Spleen (tissue), 11 donors: ENCODE data around the gene PAFAH2. TPM values are rescaled to one million over a fixed set of nuclear protein-coding genes. Genes with fewer than 3 reads are reported as not detected.

ENCODE experiments used
- DNase-seq: peaks from one replicate; pipeline ENCODE4 v3.0.0-alpha.2; 2020
- H3K27ac ChIP-seq, 8 donors: fragments of 200-600 bp; sonication (generic) in 7 of 8; 1 replicate in 4 of 8; 2 replicates in 4 of 8; pipeline versions ENCODE4 v1.5.0 to v1.8.0; 2016 to 2021; ENCODE audit warnings: inconsistent platforms in 4 of 8, mild to moderate bottlenecking in 4 of 8, moderate library complexity in 1 of 8
- H3K27me3 ChIP-seq, 7 donors: fragments of 200-600 bp; sonication (generic) in 6 of 7; replicated peaks in 1 of 7; 1 replicate in 4 of 7; 2 replicates in 3 of 7; pipeline versions ENCODE4 v1.5.0 to v1.8.0; 2016 to 2021; ENCODE audit warnings: inconsistent platforms in 3 of 7, mild to moderate bottlenecking in 1 of 7
- H3K36me3 ChIP-seq, 6 donors: fragments of 200-600 bp; sonication (generic) in 5 of 6; 1 replicate in 4 of 6; 2 replicates in 2 of 6; pipeline versions ENCODE4 v1.5.0 to v1.8.0; 2016 to 2021; ENCODE audit warnings: inconsistent platforms in 2 of 6
- H3K4me1 ChIP-seq, 6 donors: fragments of 200-600 bp; sonication (generic) in 5 of 6; 1 replicate in 3 of 6; 2 replicates in 3 of 6; pipeline versions ENCODE4 v1.5.0 to v1.8.0; 2016 to 2021; ENCODE audit warnings: inconsistent platforms in 3 of 6
- H3K4me3 ChIP-seq, 8 donors: fragments of 200-600 bp; sonication (generic) in 7 of 8; 1 replicate in 4 of 8; 2 replicates in 4 of 8; pipeline versions ENCODE4 v1.5.0 to v1.8.0; 2016 to 2021; ENCODE audit warnings: inconsistent platforms in 4 of 8, mild to moderate bottlenecking in 4 of 8, moderate library complexity in 2 of 8
- H3K9me3 ChIP-seq, 8 donors: fragments of 200-600 bp; sonication (generic) in 7 of 8; 1 replicate in 4 of 8; 2 replicates in 4 of 8; pipeline versions ENCODE4 v1.5.0 to v1.8.0; 2016 to 2021; ENCODE audit warnings: inconsistent platforms in 4 of 8
- POLR2A ChIP-seq, 3 donors: fragments of 450-650 bp; IDR thresholded peaks; one replicate each; pipeline ENCODE4 v1.5.1; 2017; ENCODE audit warnings: antibody characterized with exemption in 3 of 3, mild to moderate bottlenecking in 1 of 3
- POLR2AphosphoS5 ChIP-seq, 3 donors: sonication (generic); formaldehyde crosslinking; IDR thresholded peaks; one replicate each; pipeline ENCODE4 v1.5.1; 2017; ENCODE audit warnings: antibody characterized with exemption in 3 of 3
- WGBS, 5 donors: extraction: QIAGEN DNeasy Blood & Tissue Kit in 3 of 5; methylation state at CpG; one replicate each; pipeline versions ENCODE4 v1.1.5 to v1.1.7; 2013 to 2018; 5-methylcytosine and 5-hydroxymethylcytosine counted together
- intact Hi-C: fragments of 100-400 bp; cut with DNase I; formaldehyde crosslinking; loops from one replicate; pipeline ENCODE4 v1.15.0; 2023; ENCODE audit warnings: low total_unique reads
- polyA plus RNA-seq, 3 donors: library from polyadenylated mRNA; stranded (reverse); fragments of 200-250 nt; gene quantifications; one replicate each; pipeline ENCODE4 v1.2.1, GENCODE V29; 2013
- total RNA-seq, 7 donors: library from RNA; depleted of rRNA in 3 of 7; stranded (reverse); fragments of >200 nt in 3 of 7; fragmentation: NEBNext Ultra II Directional in 4 of 7; extraction: Animal tissue kit (Norgen Biotek cat#: 25700) in 4 of 7; gene quantifications; one replicate each; pipeline versions ENCODE4 v1.1.0 to v1.2.1, GENCODE V29; 2016 to 2021
- TF ChIP-seq, protein P1 (sequence below), 11 experiments: fragments of 200-600 bp in 7 of 11; fragments of 450-650 bp in 4 of 11; sonication (generic) in 4 of 11; IDR thresholded peaks in 8 of 11; conservative IDR thresholded peaks in 3 of 11; 1 replicate in 7 of 11; 2 replicates in 4 of 11; pipeline versions ENCODE4 v1.4.0 to v1.8.0; 2016 to 2021; ENCODE audit warnings: antibody characterized with exemption in 11 of 11, inconsistent platforms in 4 of 11, mild to moderate bottlenecking in 1 of 11
- donor health status: healthy with polysubstance abuse.
- donor health status: DM: no; HTN: no; CAD: no; lungs with moderate emphysema.
- donor health status: DM: no; HTN: no; CAD: no.
- donor health status: Bipolar disorder and iron deficiency.
- donor health status: healthy.
- donor health status: DM: no; HTN: no; CAD: no.
- donor health status: DM: yes; HTN: yes; CAD: no.

Gene PAFAH2
- total and polyA plus RNA-seq, 10 donors = 3.9 to 19.7 (median 13.6) TPM

DNA sequence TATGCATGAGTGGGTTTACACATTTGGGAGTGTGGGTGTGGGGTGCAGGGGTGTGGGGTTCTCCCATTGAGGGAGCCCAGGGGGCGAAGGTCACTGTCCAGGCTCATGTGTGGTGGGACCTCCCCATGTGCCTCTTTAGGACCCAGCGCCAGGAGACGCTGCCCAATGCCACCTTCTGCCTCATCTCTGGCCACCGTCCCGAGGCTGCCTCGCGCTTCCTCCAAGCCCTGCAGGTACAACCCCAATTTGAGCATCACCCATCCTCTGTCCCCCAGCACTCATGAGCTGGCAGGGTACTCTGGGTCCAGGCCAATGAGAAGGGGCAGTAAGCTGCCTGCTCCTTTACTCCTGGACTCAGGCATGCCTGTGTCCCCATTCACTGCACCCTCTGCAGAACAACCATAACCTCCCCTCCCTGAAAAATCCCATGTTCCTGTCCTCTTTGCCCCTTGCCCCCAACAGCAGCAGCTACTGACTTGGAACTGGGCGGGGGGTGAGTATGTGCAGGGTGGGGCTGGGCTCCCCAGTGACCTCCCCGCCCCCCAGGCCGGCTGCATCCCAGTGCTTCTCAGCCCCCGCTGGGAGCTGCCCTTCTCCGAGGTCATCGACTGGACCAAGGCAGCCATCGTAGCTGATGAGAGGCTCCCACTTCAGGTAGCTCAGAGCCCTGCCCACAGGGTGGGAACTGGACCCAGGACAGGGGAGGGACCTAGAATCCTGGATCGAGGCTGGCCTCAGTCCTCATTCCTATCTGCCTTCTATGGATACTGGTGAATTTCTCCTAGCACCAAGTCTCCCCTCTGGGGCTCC lies 31.4 kb upstream of the PAFAH2 start:
- Histone ChIP-seq H3K27ac (no peak overlapping the region), H3K4me3 (no peak overlapping the region), H3K9me3 (no peaks in the 10 kb centered on the region), H3K36me3 (no peaks in the 10 kb centered on the region), H3K27me3 (peaks cover 0 to 11% (median 0%) of the 10 kb centered on the region in 7 donors), H3K4me1 (peaks cover 0 to 8% (median 0%) of the 10 kb centered on the region in 6 donors)
- 79 to 86% (median 83%) methylated on average over 9 to 15 of the region's 15 CpGs for WGBS, 5 donors
- intact Hi-C loops = no loop called here
- no peak for DNase-seq
- TF ChIP-seq POLR2A (IDR thresholded peaks at IDR 0.05) = no peak
- TF ChIP-seq, protein P1, sequence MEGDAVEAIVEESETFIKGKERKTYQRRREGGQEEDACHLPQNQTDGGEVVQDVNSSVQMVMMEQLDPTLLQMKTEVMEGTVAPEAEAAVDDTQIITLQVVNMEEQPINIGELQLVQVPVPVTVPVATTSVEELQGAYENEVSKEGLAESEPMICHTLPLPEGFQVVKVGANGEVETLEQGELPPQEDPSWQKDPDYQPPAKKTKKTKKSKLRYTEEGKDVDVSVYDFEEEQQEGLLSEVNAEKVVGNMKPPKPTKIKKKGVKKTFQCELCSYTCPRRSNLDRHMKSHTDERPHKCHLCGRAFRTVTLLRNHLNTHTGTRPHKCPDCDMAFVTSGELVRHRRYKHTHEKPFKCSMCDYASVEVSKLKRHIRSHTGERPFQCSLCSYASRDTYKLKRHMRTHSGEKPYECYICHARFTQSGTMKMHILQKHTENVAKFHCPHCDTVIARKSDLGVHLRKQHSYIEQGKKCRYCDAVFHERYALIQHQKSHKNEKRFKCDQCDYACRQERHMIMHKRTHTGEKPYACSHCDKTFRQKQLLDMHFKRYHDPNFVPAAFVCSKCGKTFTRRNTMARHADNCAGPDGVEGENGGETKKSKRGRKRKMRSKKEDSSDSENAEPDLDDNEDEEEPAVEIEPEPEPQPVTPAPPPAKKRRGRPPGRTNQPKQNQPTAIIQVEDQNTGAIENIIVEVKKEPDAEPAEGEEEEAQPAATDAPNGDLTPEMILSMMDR (IDR thresholded peaks at IDR 0.05 in 8 of 11, conservative IDR thresholded peaks at IDR 0.05 in 3 of 11) = no peak
- no peak for TF ChIP-seq POLR2AphosphoS5 (IDR thresholded peaks at IDR 0.05)

DNA sequence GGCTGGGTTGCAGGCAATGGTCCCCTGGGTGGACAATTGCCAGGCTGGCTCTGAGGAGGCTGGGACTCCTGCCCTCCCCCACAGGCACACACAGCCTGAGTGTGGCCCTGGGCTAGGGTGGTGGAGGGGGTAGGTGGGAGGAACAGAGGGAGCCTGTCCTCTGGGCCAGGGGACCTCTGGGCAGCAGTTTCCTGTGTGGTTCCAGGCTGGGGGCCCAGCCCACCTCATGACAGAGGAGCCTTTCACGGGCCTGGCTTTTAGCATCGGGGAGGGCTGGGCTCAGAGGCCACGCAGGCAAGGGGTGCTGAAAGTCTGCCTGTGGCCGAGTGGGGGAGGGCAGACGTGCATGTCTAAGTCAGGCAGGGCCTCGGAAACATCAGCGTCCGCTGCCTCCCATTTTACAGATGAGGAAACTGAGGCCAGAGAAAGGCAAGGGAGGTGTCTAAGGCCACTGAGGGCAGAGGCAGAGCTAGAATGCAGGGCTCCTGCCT lies 30.7 kb upstream of the PAFAH2 start:
- TF ChIP-seq POLR2AphosphoS5 (IDR thresholded peaks at IDR 0.05) (no peak), POLR2A (IDR thresholded peaks at IDR 0.05) (no peak)
- TF ChIP-seq, protein P1 (IDR thresholded peaks at IDR 0.05 in 8 of 11, conservative IDR thresholded peaks at IDR 0.05 in 3 of 11) = no peak
- Histone ChIP-seq H3K9me3 (no peaks in the 10 kb centered on the region), H3K27me3 (peaks cover 0 to 4% (median 0%) of the 10 kb centered on the region in 7 donors), H3K27ac (no peak overlapping the region), H3K4me1 (peaks cover 0 to 8% (median 0%) of the 10 kb centered on the region in 6 donors), H3K4me3 (no peak overlapping the region), H3K36me3 (no peaks in the 10 kb centered on the region)
- intact Hi-C loops = no loop called here
- no peak for DNase-seq
- 67 to 77% (median 69%) methylated on average over 8 of the region's 8 CpGs for WGBS, 5 donors

DNA sequence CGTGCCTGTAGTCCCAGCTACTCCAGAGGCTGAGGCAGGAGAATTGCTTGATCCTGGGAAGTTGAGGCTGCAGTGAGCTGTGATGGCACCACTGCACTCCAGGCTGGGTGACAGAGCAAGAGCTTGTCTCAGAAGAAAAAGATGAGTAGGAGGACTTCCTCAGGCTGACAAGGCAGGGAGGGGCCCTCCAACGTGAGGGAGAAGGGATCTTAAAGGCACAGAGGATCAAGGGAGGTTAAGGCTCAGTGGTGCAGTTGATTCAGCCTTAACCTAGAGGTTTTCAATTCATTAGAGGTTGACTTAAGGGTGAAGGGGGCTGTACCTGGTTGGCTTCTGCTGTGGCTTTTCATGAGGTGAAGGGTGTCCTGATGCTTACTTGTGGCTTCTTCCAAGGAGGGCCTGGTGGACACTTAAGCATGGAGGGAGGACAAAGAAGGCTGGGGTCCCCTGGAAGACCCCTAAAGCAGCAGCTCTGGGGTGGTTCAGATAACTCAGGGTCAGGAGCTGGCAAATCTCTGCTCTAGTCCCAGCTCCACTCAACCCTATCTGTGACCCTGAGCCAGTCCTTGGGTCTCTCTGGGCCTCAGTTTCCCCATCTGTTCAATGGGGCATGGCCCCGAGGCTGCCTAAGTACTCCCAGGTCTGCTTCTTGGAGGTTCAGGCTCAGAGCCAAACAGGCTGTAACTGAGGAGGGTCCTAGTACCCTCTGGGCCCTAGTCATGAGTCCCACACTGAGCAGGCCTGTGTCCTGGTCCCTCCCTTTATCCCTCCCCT lies 30.0 kb upstream of the PAFAH2 start:
- H3K9me3 ChIP-seq = no peaks in the 10 kb centered on the region
- H3K27ac ChIP-seq = no peak overlapping the region
- peak in 1 of 3 donors; percentile 18 for TF ChIP-seq POLR2AphosphoS5 (IDR thresholded peaks at IDR 0.05)
- TF ChIP-seq, protein P1 (IDR thresholded peaks at IDR 0.05 in 8 of 11, conservative IDR thresholded peaks at IDR 0.05 in 3 of 11) = no peak
- peaks cover 0 to 8% (median 0%) of the 10 kb centered on the region in 6 donors for H3K4me1 ChIP-seq
- no peaks in the 10 kb centered on the region for H3K27me3 ChIP-seq
- H3K36me3 ChIP-seq = no peaks in the 10 kb centered on the region
- intact Hi-C loops = no loop called here
- 27 to 38% (median 36%) methylated on average over 2 to 3 of the region's 3 CpGs for WGBS, 5 donors
- no peak for DNase-seq
- no peak overlapping the region for H3K4me3 ChIP-seq

DNA sequence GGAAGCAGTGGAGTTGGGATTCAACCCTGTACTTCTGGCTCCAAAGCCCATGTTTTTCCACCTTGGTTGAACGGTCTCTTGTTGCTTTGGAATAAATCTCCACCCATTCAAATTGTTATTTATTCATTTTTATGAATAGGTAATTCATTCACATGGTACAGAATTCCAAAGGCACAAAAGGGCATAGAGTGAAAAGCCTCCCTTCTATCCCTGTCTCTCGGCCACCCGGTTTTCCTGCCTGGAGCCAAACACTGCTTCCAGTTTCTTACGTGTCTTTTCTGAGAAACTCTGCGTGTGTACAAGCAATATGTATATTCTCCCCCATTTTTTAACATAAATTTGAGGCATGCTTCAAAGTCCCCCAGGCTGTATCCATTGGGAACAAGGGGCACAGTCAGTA lies 27.7 kb upstream of the PAFAH2 start:
- WGBS, 5 donors = 70 to 88% (median 81%) methylated on average over 5 of the region's 5 CpGs
- Histone ChIP-seq H3K4me1 (peaks cover 0 to 14% (median 0%) of the 10 kb centered on the region in 6 donors), H3K36me3 (no peaks in the 10 kb centered on the region), H3K27me3 (no peaks in the 10 kb centered on the region), H3K4me3 (no peak overlapping the region), H3K27ac (no peak overlapping the region), H3K9me3 (no peaks in the 10 kb centered on the region)
- DNase-seq = no peak
- intact Hi-C loops = no loop called here
- TF ChIP-seq, protein P1 (IDR thresholded peaks at IDR 0.05 in 8 of 11, conservative IDR thresholded peaks at IDR 0.05 in 3 of 11) = no peak
- TF ChIP-seq POLR2A (IDR thresholded peaks at IDR 0.05) = no peak
- no peak for TF ChIP-seq POLR2AphosphoS5 (IDR thresholded peaks at IDR 0.05)
